Subcutaneous preadipocyte (primary cell): Measurements from ENCODE around the gene TRMT13. TPM values are rescaled to one million over a fixed set of nuclear protein-coding genes. Genes with fewer than 3 reads are reported as not detected.

Experiments
- small RNA-seq: library from RNA; depleted of rRNA; stranded (forward); fragments of <200 nt; gene quantifications from one replicate; pipeline ENCODE3, GENCODE V24; 2012
- total RNA-seq: library from RNA; depleted of rRNA; stranded (reverse); fragments of >200 nt; gene quantifications from 2 replicates; pipeline ENCODE4 v1.2.3, GENCODE V29; 2012

The TRMT13 gene, protein sequence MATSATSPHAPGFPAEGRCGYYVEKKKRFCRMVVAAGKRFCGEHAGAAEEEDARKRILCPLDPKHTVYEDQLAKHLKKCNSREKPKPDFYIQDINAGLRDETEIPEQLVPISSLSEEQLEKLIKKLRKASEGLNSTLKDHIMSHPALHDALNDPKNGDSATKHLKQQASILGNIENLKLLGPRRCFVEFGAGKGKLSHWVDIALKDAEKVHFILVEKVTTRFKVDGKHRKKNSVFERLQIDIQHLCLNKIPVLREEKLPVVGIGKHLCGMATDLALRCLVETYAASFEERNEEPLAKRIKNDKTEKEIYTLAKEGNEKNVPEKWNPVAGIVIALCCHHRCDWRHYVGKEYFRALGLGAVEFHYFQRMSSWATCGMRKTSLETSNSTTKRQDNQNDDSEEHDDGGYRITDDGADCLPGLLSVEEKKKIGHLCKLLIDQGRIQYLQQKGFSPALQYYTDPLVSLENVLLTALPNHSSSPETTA
- total RNA-seq = 11.4 and 16.0 TPM in 2 replicates

GRCh38 chr1:100132566-100133477, at the start of gene TRMT13, which contains the start of gene SASS6:
Gene TRMT13 (plus strand): TSS chr1:100133163. CDS start chr1:100133169, 6 bp downstream.
Gene SASS6 (minus strand): TSS chr1:100132930. CDS start chr1:100132814, 116 bp downstream.

DNA sequence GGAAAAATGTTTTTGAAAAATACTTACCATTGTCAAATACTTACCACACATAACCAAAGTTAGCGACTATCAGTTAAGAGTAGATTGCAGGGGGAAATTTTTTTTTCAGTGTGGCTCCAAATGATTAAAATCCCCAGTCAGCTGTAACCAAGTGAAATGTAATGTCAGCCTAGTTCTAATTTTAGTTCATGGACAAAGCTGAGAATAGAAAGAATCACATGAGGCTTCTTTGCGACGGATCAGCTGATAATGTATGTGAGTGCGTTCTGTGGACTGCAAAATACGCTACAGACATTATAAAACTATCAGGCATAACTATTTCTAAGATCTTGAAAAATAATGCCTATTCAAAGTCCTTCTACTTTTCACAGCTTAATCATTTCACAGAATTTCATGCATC, 45.1 kb downstream of the TRMT13 start, which contains the start of gene LRRC39:
LRRC39 (minus strand) TSS at position 166 of the 400 bp plus-strand sequence. CDS start 9,740 bp downstream, outside the sequence.

Small RNA genes lying within 50 kb of the gene (small RNA-seq; reads per million reads assigned to genes)
- gene AC093019.1 (not detected), gene RPL23AP90 (not detected)

Other genes starting within 250 kb of the TRMT13 start
- 13.2 and 19.0 TPM in 2 replicates for gene SLC35A3, start 163.2 kb upstream of the TRMT13 start, total RNA-seq
- gene SASS6, start 233 bp upstream of the TRMT13 start, total RNA-seq = 2.9 and 5.3 TPM in 2 replicates
- gene LRRC39, start 45.1 kb downstream of the TRMT13 start, total RNA-seq = 0.37 and 0.39 TPM in 2 replicates
- gene DBT, start 116.7 kb downstream of the TRMT13 start, total RNA-seq = 6.2 and 7.0 TPM in 2 replicates
- gene RTCA, start 133.1 kb downstream of the TRMT13 start, total RNA-seq = 27.6 and 32.1 TPM in 2 replicates
- 3.3 and 3.5 TPM in 2 replicates for gene CDC14A, start 219.3 kb downstream of the TRMT13 start, total RNA-seq